RWPE1 (cell line): ENCODE results near the gene FAM184B.
A peak's percentile ranks its signal among the peaks of the same experiment; 100 is the strongest.

ENCODE experiments used
- CTCF ChIA-PET: fragments of 350-600 bp; sonication (Branson Sonifier 250); formaldehyde crosslinking; extraction: SDS; loops from one replicate; lab custom pipeline; 2021; lab: Yijun Ruan, JAX
- POLR2A ChIA-PET: fragments of 400-600 bp; formaldehyde crosslinking; extraction: SDS; loops from one replicate; lab custom pipeline; 2020; ENCODE audit warnings: antibody characterized with exemption; ENCODE audit not compliant: low non-redundant PET; lab: Yijun Ruan, JAX
- DNase-seq: peaks from one replicate; pipeline ENCODE4 v3.0.0; 2012; ENCODE audit warnings: low spot score
- H3K27ac ChIP-seq: fragments of 450-650 bp; 2 replicates; pipeline ENCODE4 v1.5.1; 2017
- CTCF ChIP-seq: fragments of 450-650 bp; conservative IDR thresholded peaks from 2 replicates; pipeline ENCODE4 v1.5.1; 2017; ENCODE audit warnings: low read depth, mild to moderate bottlenecking

FAM184B gene

GRCh38 chr4:17797808-17798207 lies 16.4 kb upstream of the FAM184B start:
- POLR2A ChIA-PET: no interaction called here
- no peak for DNase-seq
- H3K27ac ChIP-seq: no peak overlapping the region
- CTCF ChIA-PET: no interaction called here
- TF ChIP-seq CTCF: no peak

- POLR2A ChIA-PET: no interaction called here
Measured at GRCh38 chr4:17794730-17795129, 13.3 kb upstream of the FAM184B start.

GRCh38 chr4:17788956-17789355 lies 7.5 kb upstream of the FAM184B start:
- no peak overlapping the region for H3K27ac ChIP-seq
- ChIA-PET POLR2A (no interaction called here), CTCF (no interaction called here)
- TF ChIP-seq CTCF: no peak
- DNase-seq: no peak

More at GRCh38 chr4:17794730-17795129, 13.3 kb upstream of the FAM184B start:
- DNase-seq: no peak
- H3K27ac ChIP-seq: no peak overlapping the region
- no peak for TF ChIP-seq CTCF
- CTCF ChIA-PET: no interaction called here

- ChIA-PET CTCF (no interaction called here), POLR2A (no interaction called here)
- DNase-seq: peak; percentile 30
- no peak overlapping the region for H3K27ac ChIP-seq
- TF ChIP-seq CTCF: no peak
Measured at GRCh38 chr4:17787315-17787714, 5.9 kb upstream of the FAM184B start.

GRCh38 chr4:17786567-17786966 lies 5.1 kb upstream of the FAM184B start:
- ChIA-PET CTCF (no interaction called here), POLR2A (no interaction called here)
- DNase-seq: no peak
- H3K27ac ChIP-seq: no peak overlapping the region
- TF ChIP-seq CTCF: no peak

GRCh38 chr4:17785858-17786257 lies 4.4 kb upstream of the FAM184B start:
- ChIA-PET CTCF (no interaction called here), POLR2A (no interaction called here)
- H3K27ac ChIP-seq: no peak overlapping the region
- TF ChIP-seq CTCF: no peak
- DNase-seq: no peak
